ENCODE data around the gene FXYD6. TPM values are rescaled to one million over a fixed set of nuclear protein-coding genes. Genes with fewer than 3 reads are reported as not detected.
A peak's percentile ranks its signal among the peaks of the same experiment; 100 is the strongest.

The FXYD6 gene
- total RNA-seq, 2 experiments from 2014 or later, result 0.31 TPM; not detected in 1

- Mint-ChIP-seq H3K4me3 (peak overlapping the region; percentile 2), H3K4me1 (peaks cover 26% of the 10 kb centered on the region), H3K27ac (peak overlapping the region; percentile 42), H3K36me3 (no peaks in the 10 kb centered on the region), H3K9me3 (no peaks in the 10 kb centered on the region), H3K27me3 (no peaks in the 10 kb centered on the region)
- DNase-seq (peak; percentile 69), ATAC-seq (ENCODE audit: low read depth) (peak; percentile 92)
- POLR2A ChIA-PET, result interaction anchor here (1.0 to 1.4 kb wide), 3 partner anchors 8 to 244 kb away, joined by 4 to 6 read pairs (median 6); no protein-coding TSS in a partner anchor
Observed at GRCh38 chr11:117809236-117810055, 67.0 kb downstream of the FXYD6 start.

- no peak overlapping the region for H3K4me3 Mint-ChIP-seq
- H3K36me3 Mint-ChIP-seq, result no peaks in the 10 kb centered on the region
- H3K4me1 Mint-ChIP-seq, result peaks cover 22% of the 10 kb centered on the region
- no peak for DNase-seq
- POLR2A ChIA-PET, result interaction anchor here (1.0 to 1.4 kb wide), 3 partner anchors 9 to 244 kb away, joined by 4 to 6 read pairs (median 6); no protein-coding TSS in a partner anchor
- no peak for ATAC-seq (ENCODE audit: low read depth)
- H3K27ac Mint-ChIP-seq, result no peak overlapping the region
- H3K27me3 Mint-ChIP-seq, result no peaks in the 10 kb centered on the region
- H3K9me3 Mint-ChIP-seq, result no peaks in the 10 kb centered on the region
Observed at GRCh38 chr11:117808784-117809183, 67.7 kb downstream of the FXYD6 start.

GRCh38 chr11:117807482-117808327, 68.8 kb downstream of the FXYD6 start:
- DNase-seq, result peak; percentile 83
- H3K27ac Mint-ChIP-seq, result no peak overlapping the region
- no peaks in the 10 kb centered on the region for H3K27me3 Mint-ChIP-seq
- peak; percentile 46 for ATAC-seq (ENCODE audit: low read depth)
- no peaks in the 10 kb centered on the region for H3K36me3 Mint-ChIP-seq
- H3K9me3 Mint-ChIP-seq, result no peaks in the 10 kb centered on the region
- POLR2A ChIA-PET, result interaction anchor here (0.8 to 2.6 kb wide), 4 partner anchors 10 to 140 kb away, joined by 3 to 29 read pairs (median 4); no protein-coding TSS in a partner anchor
- H3K4me1 Mint-ChIP-seq, result peaks cover 15% of the 10 kb centered on the region
- H3K4me3 Mint-ChIP-seq, result no peak overlapping the region

GRCh38 chr11:117806846-117807245, 69.6 kb downstream of the FXYD6 start:
- Mint-ChIP-seq H3K36me3 (no peaks in the 10 kb centered on the region), H3K4me3 (no peak overlapping the region), H3K27me3 (no peaks in the 10 kb centered on the region), H3K9me3 (no peaks in the 10 kb centered on the region), H3K27ac (no peak overlapping the region), H3K4me1 (peaks cover 15% of the 10 kb centered on the region)
- POLR2A ChIA-PET, result interaction anchor here (1.0 to 2.6 kb wide), 2 partner anchors 11 to 141 kb away, joined by 3 to 29 read pairs; no protein-coding TSS in a partner anchor
- DNase-seq, result no peak
- no peak for ATAC-seq (ENCODE audit: low read depth)

- ATAC-seq (ENCODE audit: low read depth) (no peak), DNase-seq (no peak)
- Mint-ChIP-seq H3K27ac (no peak overlapping the region), H3K4me3 (no peak overlapping the region), H3K4me1 (peaks cover 15% of the 10 kb centered on the region), H3K9me3 (no peaks in the 10 kb centered on the region), H3K36me3 (no peaks in the 10 kb centered on the region), H3K27me3 (peaks cover 9% of the 10 kb centered on the region)
- POLR2A ChIA-PET, result interaction anchor here (1.1 kb wide), 1 partner anchor 127 kb away, joined by 3 read pairs; no protein-coding TSS in a partner anchor
Observed at GRCh38 chr11:117805045-117805444, 71.4 kb downstream of the FXYD6 start.

- no peak for ATAC-seq (ENCODE audit: low read depth)
- H3K4me3 Mint-ChIP-seq, result no peak overlapping the region
- no peaks in the 10 kb centered on the region for H3K36me3 Mint-ChIP-seq
- H3K9me3 Mint-ChIP-seq, result no peaks in the 10 kb centered on the region
- H3K4me1 Mint-ChIP-seq, result peaks cover 6% of the 10 kb centered on the region
- POLR2A ChIA-PET, result no interaction called here
- H3K27me3 Mint-ChIP-seq, result peaks cover 20% of the 10 kb centered on the region
- H3K27ac Mint-ChIP-seq, result no peak overlapping the region
- no peak for DNase-seq
Observed at GRCh38 chr11:117803896-117804295, 72.6 kb downstream of the FXYD6 start.

- Mint-ChIP-seq H3K4me3 (no peak overlapping the region), H3K4me1 (peaks cover 2% of the 10 kb centered on the region), H3K36me3 (no peaks in the 10 kb centered on the region), H3K27me3 (peaks cover 51% of the 10 kb centered on the region), H3K27ac (no peak overlapping the region), H3K9me3 (no peaks in the 10 kb centered on the region)
- no peak for DNase-seq
- ATAC-seq (ENCODE audit: low read depth), result no peak
- POLR2A ChIA-PET, result no interaction called here
Observed at GRCh38 chr11:117799634-117800033, 76.8 kb downstream of the FXYD6 start.

- DNase-seq, result peak; percentile 65
- POLR2A ChIA-PET, result no interaction called here
- Mint-ChIP-seq H3K4me3 (peak within 1 kb of the TSS; percentile 50), H3K27me3 (peaks cover 78% of the 10 kb centered on the region), H3K27ac (no peak within 1 kb of the TSS), H3K9me3 (no peaks in the 10 kb centered on the region), H3K36me3 (no peaks in the 10 kb centered on the region), H3K4me1 (peaks cover 2% of the 10 kb centered on the region)
- ATAC-seq (ENCODE audit: low read depth), result peak; percentile 93
Observed at GRCh38 chr11:117796872-117797529, 79.5 kb downstream of the FXYD6 start, which contains the start of gene DSCAML1. Gene DSCAML1 (minus strand): TSS chr11:117797216. CDS start chr11:117797079, 137 bp downstream.

- Mint-ChIP-seq H3K4me1 (peaks cover 2% of the 10 kb centered on the region), H3K9me3 (no peaks in the 10 kb centered on the region), H3K4me3 (peak overlapping the region; percentile 23), H3K27ac (no peak overlapping the region), H3K27me3 (peaks cover 78% of the 10 kb centered on the region), H3K36me3 (no peaks in the 10 kb centered on the region)
- POLR2A ChIA-PET, result no interaction called here
- no peak for ATAC-seq (ENCODE audit: low read depth)
- no peak for DNase-seq
Observed at GRCh38 chr11:117796456-117796871, 80.0 kb downstream of the FXYD6 start.

- Mint-ChIP-seq H3K4me1 (peaks cover 2% of the 10 kb centered on the region), H3K27me3 (peaks cover 76% of the 10 kb centered on the region), H3K27ac (no peak overlapping the region), H3K9me3 (no peaks in the 10 kb centered on the region), H3K4me3 (peak overlapping the region; percentile 23), H3K36me3 (no peaks in the 10 kb centered on the region)
- DNase-seq (no peak), ATAC-seq (ENCODE audit: low read depth) (no peak)
- POLR2A ChIA-PET, result no interaction called here
Observed at GRCh38 chr11:117795638-117796455, 80.6 kb downstream of the FXYD6 start.

- no peak for DNase-seq
- no peak for ATAC-seq (ENCODE audit: low read depth)
- POLR2A ChIA-PET, result no interaction called here
- Mint-ChIP-seq H3K4me3 (no peak overlapping the region), H3K27ac (no peak overlapping the region), H3K36me3 (no peaks in the 10 kb centered on the region), H3K4me1 (peaks cover 2% of the 10 kb centered on the region), H3K27me3 (peaks cover 70% of the 10 kb centered on the region), H3K9me3 (no peaks in the 10 kb centered on the region)
Observed at GRCh38 chr11:117794772-117795629, 81.5 kb downstream of the FXYD6 start.

GRCh38 chr11:117794135-117794534, 82.3 kb downstream of the FXYD6 start:
- Mint-ChIP-seq H3K27me3 (peaks cover 64% of the 10 kb centered on the region), H3K4me1 (peaks cover 2% of the 10 kb centered on the region), H3K27ac (no peak overlapping the region), H3K36me3 (no peaks in the 10 kb centered on the region), H3K4me3 (no peak overlapping the region), H3K9me3 (no peaks in the 10 kb centered on the region)
- ATAC-seq (ENCODE audit: low read depth) (no peak), DNase-seq (no peak)
- POLR2A ChIA-PET, result no interaction called here

Measured in activated naive CD8-positive, alpha-beta T cell treated with anti-CD3 and anti-CD28 coated beads, Interleukin-2, amount 10 ng/mL, durations not matched to agents 7 days and 5 days (primary cell).